ENCODE results near the gene BFAR.
A peak's percentile ranks its signal among the peaks of the same experiment; 100 is the strongest.

The BFAR gene

DNA sequence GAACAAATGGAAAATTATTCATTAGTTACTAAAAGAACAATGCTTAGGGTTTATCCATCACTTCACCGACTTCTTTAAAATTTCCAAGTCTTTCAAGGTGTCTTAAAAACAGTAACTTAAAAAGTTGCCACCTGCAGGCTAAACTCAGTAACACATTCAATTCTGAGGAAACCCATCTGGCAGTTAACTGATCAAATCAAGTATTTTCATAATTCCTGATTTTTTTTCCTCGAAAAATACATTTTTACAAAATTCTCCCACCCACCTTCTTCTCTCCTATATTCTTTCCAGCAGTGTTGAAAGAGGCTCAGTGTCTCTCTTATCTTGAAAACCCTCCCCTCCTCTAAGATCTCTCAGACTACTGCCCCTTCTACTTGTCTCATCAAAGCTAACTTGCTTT, 32.6 kb upstream of the BFAR start:
- Histone ChIP-seq H3K27ac (replicated peaks) (no peak overlapping the region), H3K4me3 (replicated peaks; ENCODE audit: insufficient read depth, low read length) (no peak overlapping the region), H3K27me3 (ENCODE audit: insufficient read depth, poor library complexity, severe bottlenecking) (no peaks in the 10 kb centered on the region)
- peak; percentile 2 to 3 for DNase-seq (ENCODE audit: low read depth in 1 of 2, low spot score in 1 of 2)
- no peak for TF ChIP-seq GABPA (IDR thresholded peaks at IDR 0.05; ENCODE audit: low read depth)
- TF ChIP-seq, protein P1, sequence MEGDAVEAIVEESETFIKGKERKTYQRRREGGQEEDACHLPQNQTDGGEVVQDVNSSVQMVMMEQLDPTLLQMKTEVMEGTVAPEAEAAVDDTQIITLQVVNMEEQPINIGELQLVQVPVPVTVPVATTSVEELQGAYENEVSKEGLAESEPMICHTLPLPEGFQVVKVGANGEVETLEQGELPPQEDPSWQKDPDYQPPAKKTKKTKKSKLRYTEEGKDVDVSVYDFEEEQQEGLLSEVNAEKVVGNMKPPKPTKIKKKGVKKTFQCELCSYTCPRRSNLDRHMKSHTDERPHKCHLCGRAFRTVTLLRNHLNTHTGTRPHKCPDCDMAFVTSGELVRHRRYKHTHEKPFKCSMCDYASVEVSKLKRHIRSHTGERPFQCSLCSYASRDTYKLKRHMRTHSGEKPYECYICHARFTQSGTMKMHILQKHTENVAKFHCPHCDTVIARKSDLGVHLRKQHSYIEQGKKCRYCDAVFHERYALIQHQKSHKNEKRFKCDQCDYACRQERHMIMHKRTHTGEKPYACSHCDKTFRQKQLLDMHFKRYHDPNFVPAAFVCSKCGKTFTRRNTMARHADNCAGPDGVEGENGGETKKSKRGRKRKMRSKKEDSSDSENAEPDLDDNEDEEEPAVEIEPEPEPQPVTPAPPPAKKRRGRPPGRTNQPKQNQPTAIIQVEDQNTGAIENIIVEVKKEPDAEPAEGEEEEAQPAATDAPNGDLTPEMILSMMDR (IDR thresholded peaks at IDR 0.05; ENCODE audit: insufficient read depth, low read length) = no peak
- TF ChIP-seq, protein P2, sequence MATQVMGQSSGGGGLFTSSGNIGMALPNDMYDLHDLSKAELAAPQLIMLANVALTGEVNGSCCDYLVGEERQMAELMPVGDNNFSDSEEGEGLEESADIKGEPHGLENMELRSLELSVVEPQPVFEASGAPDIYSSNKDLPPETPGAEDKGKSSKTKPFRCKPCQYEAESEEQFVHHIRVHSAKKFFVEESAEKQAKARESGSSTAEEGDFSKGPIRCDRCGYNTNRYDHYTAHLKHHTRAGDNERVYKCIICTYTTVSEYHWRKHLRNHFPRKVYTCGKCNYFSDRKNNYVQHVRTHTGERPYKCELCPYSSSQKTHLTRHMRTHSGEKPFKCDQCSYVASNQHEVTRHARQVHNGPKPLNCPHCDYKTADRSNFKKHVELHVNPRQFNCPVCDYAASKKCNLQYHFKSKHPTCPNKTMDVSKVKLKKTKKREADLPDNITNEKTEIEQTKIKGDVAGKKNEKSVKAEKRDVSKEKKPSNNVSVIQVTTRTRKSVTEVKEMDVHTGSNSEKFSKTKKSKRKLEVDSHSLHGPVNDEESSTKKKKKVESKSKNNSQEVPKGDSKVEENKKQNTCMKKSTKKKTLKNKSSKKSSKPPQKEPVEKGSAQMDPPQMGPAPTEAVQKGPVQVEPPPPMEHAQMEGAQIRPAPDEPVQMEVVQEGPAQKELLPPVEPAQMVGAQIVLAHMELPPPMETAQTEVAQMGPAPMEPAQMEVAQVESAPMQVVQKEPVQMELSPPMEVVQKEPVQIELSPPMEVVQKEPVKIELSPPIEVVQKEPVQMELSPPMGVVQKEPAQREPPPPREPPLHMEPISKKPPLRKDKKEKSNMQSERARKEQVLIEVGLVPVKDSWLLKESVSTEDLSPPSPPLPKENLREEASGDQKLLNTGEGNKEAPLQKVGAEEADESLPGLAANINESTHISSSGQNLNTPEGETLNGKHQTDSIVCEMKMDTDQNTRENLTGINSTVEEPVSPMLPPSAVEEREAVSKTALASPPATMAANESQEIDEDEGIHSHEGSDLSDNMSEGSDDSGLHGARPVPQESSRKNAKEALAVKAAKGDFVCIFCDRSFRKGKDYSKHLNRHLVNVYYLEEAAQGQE (IDR thresholded peaks at IDR 0.05; ENCODE audit: insufficient replicate concordance, low read depth) = no peak
- no peak for TF ChIP-seq SPI1 (IDR thresholded peaks at IDR 0.05; ENCODE audit: borderline replicate concordance, low read depth)
- no peak for TF ChIP-seq POLR2AphosphoS5 (IDR thresholded peaks at IDR 0.05; ENCODE audit: low read depth)

DNA sequence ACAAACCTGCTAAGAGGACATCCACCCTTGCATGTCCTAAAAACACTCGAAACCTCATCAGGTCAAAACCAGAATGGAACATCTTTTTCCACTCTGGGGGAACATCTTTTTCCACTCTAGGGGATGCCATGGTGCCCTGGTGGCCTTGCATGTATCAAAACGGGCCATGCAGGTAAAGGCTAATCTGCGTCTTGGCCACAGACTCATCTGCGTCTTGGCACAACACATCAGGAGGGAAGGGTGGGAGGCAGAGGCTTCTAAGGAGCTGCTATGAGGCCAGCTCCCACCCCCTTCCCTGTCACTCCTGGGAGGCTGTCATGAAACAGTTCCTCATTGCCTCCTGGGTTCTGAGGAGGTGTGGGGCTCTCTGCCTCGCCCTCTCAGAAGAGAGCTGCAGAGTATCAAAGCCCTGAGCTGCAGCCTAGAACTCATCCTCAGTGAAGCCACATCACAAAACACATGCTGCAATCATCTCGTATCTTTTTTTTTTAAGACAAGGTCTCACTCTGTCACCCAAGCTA, 30.2 kb upstream of the BFAR start:
- Histone ChIP-seq H3K27ac (replicated peaks) (no peak overlapping the region), H3K27me3 (ENCODE audit: insufficient read depth, poor library complexity, severe bottlenecking) (no peaks in the 10 kb centered on the region), H3K4me3 (replicated peaks; ENCODE audit: insufficient read depth, low read length) (no peak overlapping the region)
- DNase-seq (ENCODE audit: low read depth in 1 of 2, low spot score in 1 of 2) = no peak
- TF ChIP-seq SPI1 (IDR thresholded peaks at IDR 0.05; ENCODE audit: borderline replicate concordance, low read depth) = no peak

DNA sequence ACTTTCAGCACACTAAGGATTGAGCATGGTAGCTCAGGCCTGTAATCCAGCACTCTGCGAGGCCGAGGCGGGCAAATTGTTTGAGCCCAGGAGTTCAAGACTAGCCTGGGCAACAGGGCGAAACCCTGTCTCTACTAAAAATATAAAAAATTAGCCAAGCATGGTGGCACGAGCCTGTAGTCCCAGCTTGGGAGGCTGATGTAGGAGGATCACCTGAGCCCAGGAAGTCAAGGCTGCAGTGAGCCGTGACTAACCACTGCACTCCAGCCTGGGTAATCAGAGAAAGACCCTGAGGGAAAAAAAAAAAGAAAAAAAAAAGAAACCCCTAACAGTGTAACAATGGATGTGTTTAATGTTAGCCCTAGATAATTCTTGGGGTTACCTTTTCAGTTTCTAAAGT, 26.6 kb upstream of the BFAR start:
- H3K4me3 ChIP-seq (replicated peaks; ENCODE audit: insufficient read depth, low read length) = no peak overlapping the region
- DNase-seq (ENCODE audit: low read depth in 1 of 2, low spot score in 1 of 2) = no peak
- no peaks in the 10 kb centered on the region for H3K27me3 ChIP-seq (ENCODE audit: insufficient read depth, poor library complexity, severe bottlenecking)
- TF ChIP-seq, protein P2 (IDR thresholded peaks at IDR 0.05; ENCODE audit: insufficient replicate concordance, low read depth) = no peak
- TF ChIP-seq POLR2AphosphoS5 (IDR thresholded peaks at IDR 0.05; ENCODE audit: low read depth) (no peak), GABPA (IDR thresholded peaks at IDR 0.05; ENCODE audit: low read depth) (no peak), SPI1 (IDR thresholded peaks at IDR 0.05; ENCODE audit: borderline replicate concordance, low read depth) (no peak)
- no peak overlapping the region for H3K27ac ChIP-seq (replicated peaks)

DNA sequence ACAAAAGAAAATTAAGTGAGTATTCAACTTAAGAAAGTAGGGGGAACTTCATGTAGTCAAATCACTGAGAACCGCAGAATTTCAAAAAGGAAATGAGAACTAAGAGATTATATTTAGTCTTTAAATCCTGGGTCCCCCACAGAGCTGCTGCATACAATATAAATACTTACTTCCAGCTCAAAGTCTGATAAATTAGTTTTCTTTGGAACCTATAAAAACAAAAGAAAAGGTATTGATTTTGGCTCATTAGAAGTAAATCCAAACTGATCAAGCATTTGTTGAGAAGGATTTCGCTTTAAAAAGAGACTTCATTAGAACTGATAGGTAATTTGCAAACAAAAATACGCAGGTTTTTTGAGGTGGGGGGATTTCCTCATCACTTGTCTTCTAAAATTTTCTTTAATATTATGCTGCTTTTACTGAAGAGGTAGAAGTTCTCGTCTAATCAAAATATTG, 24.6 kb upstream of the BFAR start:
- H3K27ac ChIP-seq (replicated peaks) = no peak overlapping the region
- no peaks in the 10 kb centered on the region for H3K27me3 ChIP-seq (ENCODE audit: insufficient read depth, poor library complexity, severe bottlenecking)
- no peak for DNase-seq (ENCODE audit: low read depth in 1 of 2, low spot score in 1 of 2)
- no peak overlapping the region for H3K4me3 ChIP-seq (replicated peaks; ENCODE audit: insufficient read depth, low read length)
- TF ChIP-seq, protein P2 (IDR thresholded peaks at IDR 0.05; ENCODE audit: insufficient replicate concordance, low read depth) = no peak
- no peak for TF ChIP-seq POLR2AphosphoS5 (IDR thresholded peaks at IDR 0.05; ENCODE audit: low read depth)
- TF ChIP-seq, protein P1 (IDR thresholded peaks at IDR 0.05; ENCODE audit: insufficient read depth, low read length) = no peak
- TF ChIP-seq GABPA (IDR thresholded peaks at IDR 0.05; ENCODE audit: low read depth) = no peak
- no peak for TF ChIP-seq SPI1 (IDR thresholded peaks at IDR 0.05; ENCODE audit: borderline replicate concordance, low read depth)

Data from HL-60 (cell line).